Stomach (tissue), 4 donors: Measurements from ENCODE around the gene GABRD.

Experiments used
- EP300 ChIP-seq: sonication (generic); formaldehyde crosslinking; IDR thresholded peaks from one replicate; pipeline ENCODE4 v1.6.1; 2017; ENCODE audit warnings: antibody characterized with exemption
- POLR2AphosphoS5 ChIP-seq, 3 donors: sonication (generic); formaldehyde crosslinking; IDR thresholded peaks; one replicate each; pipeline ENCODE4 v1.6.1; 2016; ENCODE audit warnings: antibody characterized with exemption in 3 of 3

- TF ChIP-seq EP300 (no peak), POLR2AphosphoS5 (IDR thresholded peaks at IDR 0.05) (no peak)
Measured at GRCh38 chr1:2065699-2066098, 46.6 kb downstream of the GABRD start.
